Measurements from ENCODE around the gene PPM1J.

GRCh38 chr1:112713466-112714312 lies 1.4 kb downstream of the PPM1J start:
- TF ChIP-seq POLR2AphosphoS5 (IDR thresholded peaks at IDR 0.05; ENCODE audit: low read depth, low read length) (no peak), CTCF (IDR thresholded peaks at IDR 0.05) (no peak), TCF7L2 (IDR thresholded peaks at IDR 0.05; ENCODE audit: low read depth, low read length) (no peak)

Data from Panc1 (cell line).